HEK293 (cell line): ENCODE measurements around the gene EPDR1.

ENCODE experiments used
- CTCF ChIA-PET: fragments of 350-600 bp; formaldehyde crosslinking; extraction: SDS; loops from one replicate; lab custom pipeline; 2021; ENCODE audit warnings: antibody characterized with exemption; lab: Yijun Ruan, JAX
- POLR2A ChIA-PET: fragments of 300-600 bp; formaldehyde crosslinking; extraction: SDS; loops from one replicate; lab custom pipeline; 2020; ENCODE audit warnings: antibody characterized with exemption, inconsistent platforms; lab: Yijun Ruan, JAX
- H3K27ac ChIP-seq: fragments of 200-500 bp; sonication (Bioruptor generic); 2 replicates; pipeline ENCODE4 v1.5.1; 2014; ENCODE audit warnings: low read depth, low read length, control low read depth, inconsistent platforms; ENCODE audit errors: extremely low read depth
- H3K36me3 ChIP-seq, 2 experiments: fragments of 200-500 bp in 1 of 2; sonication (Bioruptor generic) in 1 of 2; 1 replicate in 1 of 2; 2 replicates in 1 of 2; pipeline ENCODE4 v1.5.1; 2014 to 2017; ENCODE audit warnings: inconsistent platforms in 2 of 2, low read length in 2 of 2; ENCODE audit not compliant: control insufficient read depth in 2 of 2, insufficient read depth in 1 of 2
- H3K4me1 ChIP-seq: fragments of 200-500 bp; sonication (Bioruptor generic); 2 replicates; pipeline ENCODE4 v1.5.1; 2014; ENCODE audit warnings: mild to moderate bottlenecking, low read length, inconsistent platforms; ENCODE audit not compliant: control insufficient read depth, insufficient read depth
- H3K4me3 ChIP-seq: 2 replicates; pipeline ENCODE4 v1.5.1; 2011; ENCODE audit warnings: low read depth, mild to moderate bottlenecking, control low read depth, low read length, moderate library complexity
- H3K9me3 ChIP-seq: fragments of 200-500 bp; sonication (Bioruptor generic); 2 replicates; pipeline ENCODE4 v1.5.1; 2014; ENCODE audit warnings: low read depth, low read length, inconsistent platforms; ENCODE audit not compliant: control insufficient read depth, insufficient read depth
- BCL6B ChIP-seq: fragments of 450-650 bp; formaldehyde crosslinking; IDR thresholded peaks from 2 replicates; pipeline ENCODE4 v1.5.1; 2017; ENCODE audit warnings: missing biosample characterization, missing genetic modification characterization
- PBX3 ChIP-seq: sonication (generic); formaldehyde crosslinking; IDR thresholded peaks from 2 replicates; pipeline ENCODE4 v1.8.1; 2022; ENCODE audit warnings: mild to moderate bottlenecking, moderate library complexity, missing genetic modification reagents
- SP7 ChIP-seq: fragments of 450-650 bp; formaldehyde crosslinking; IDR thresholded peaks from 2 replicates; pipeline ENCODE4 v1.5.1; 2016; ENCODE audit warnings: missing biosample characterization, missing genetic modification characterization
- TRIM28 ChIP-seq: IDR thresholded peaks from 2 replicates; pipeline ENCODE4 v1.6.1; 2011; ENCODE audit warnings: low read length, control low read depth, borderline replicate concordance
- ZBTB20 ChIP-seq: fragments of 450-650 bp; formaldehyde crosslinking; IDR thresholded peaks from 2 replicates; pipeline ENCODE4 v1.5.1; 2016; ENCODE audit warnings: missing biosample characterization, missing genetic modification characterization
- ZBTB49 ChIP-seq: fragments of 450-650 bp; formaldehyde crosslinking; IDR thresholded peaks from 2 replicates; pipeline ENCODE4 v1.5.1; 2016; ENCODE audit warnings: missing biosample characterization, missing genetic modification characterization, low read depth
- ZNF10 ChIP-seq: fragments of 450-650 bp; formaldehyde crosslinking; IDR thresholded peaks from 2 replicates; pipeline ENCODE4 v1.5.1; 2017; ENCODE audit warnings: missing biosample characterization, missing genetic modification characterization
- ZNF18 ChIP-seq: fragments of 450-650 bp; formaldehyde crosslinking; IDR thresholded peaks from 2 replicates; pipeline ENCODE4 v1.5.1; 2016; ENCODE audit warnings: missing biosample characterization, missing genetic modification characterization
- ZNF311 ChIP-seq: fragments of 450-650 bp; formaldehyde crosslinking; IDR thresholded peaks from 2 replicates; pipeline ENCODE4 v1.5.1; 2017; ENCODE audit warnings: missing biosample characterization, missing genetic modification characterization, borderline replicate concordance
- ZNF366 ChIP-seq: fragments of 450-650 bp; formaldehyde crosslinking; conservative IDR thresholded peaks from 2 replicates; pipeline ENCODE4 v1.5.1; 2016; ENCODE audit warnings: missing biosample characterization, missing genetic modification characterization
- ZNF404 ChIP-seq: fragments of 450-650 bp; formaldehyde crosslinking; IDR thresholded peaks from 2 replicates; pipeline ENCODE4 v1.5.1; 2017; ENCODE audit warnings: missing biosample characterization, missing genetic modification characterization
- ZNF449 ChIP-seq: fragments of 450-650 bp; formaldehyde crosslinking; IDR thresholded peaks from 2 replicates; pipeline ENCODE4 v1.5.1; 2017; ENCODE audit warnings: missing biosample characterization, mild to moderate bottlenecking, missing genetic modification characterization, moderate library complexity
- ZNF548 ChIP-seq: fragments of 450-650 bp; formaldehyde crosslinking; IDR thresholded peaks from 2 replicates; pipeline ENCODE4 v1.5.1; 2016; ENCODE audit warnings: missing biosample characterization, missing genetic modification characterization
- ZNF621 ChIP-seq: fragments of 450-650 bp; formaldehyde crosslinking; IDR thresholded peaks from 2 replicates; pipeline ENCODE4 v1.5.1; 2017; ENCODE audit warnings: missing biosample characterization, missing genetic modification characterization

EPDR1 gene

GRCh38 chr7:37927773-37928444, 7.5 kb downstream of the EPDR1 start (continued):
- TF ChIP-seq PBX3 (CRISPR knock-in tag), result no peak
- no peak for TF ChIP-seq ZNF10 (tag by site-specific recombination)
- TF ChIP-seq, all 188 proteins: peak for 0

GRCh38 chr7:37928878-37929277, 8.4 kb downstream of the EPDR1 start:
- ChIA-PET CTCF (interaction anchor here (0.7 to 1.7 kb wide), 4 partner anchors 11 to 388 kb away, joined by 3 to 10 read pairs (median 4); partner anchors contain the start of gene SFRP4), POLR2A (no interaction called here)
- no peaks in the 10 kb centered on the region for H3K9me3 ChIP-seq
- no peaks in the 10 kb centered on the region for H3K4me1 ChIP-seq
- no peak overlapping the region for H3K27ac ChIP-seq
- no peak for TF ChIP-seq ZNF449 (tag by site-specific recombination)
- no peak for TF ChIP-seq ZNF548
- TF ChIP-seq ZNF621, result no peak
- no peak for TF ChIP-seq ZBTB20
- no peak for TF ChIP-seq ZNF18
- no peak for TF ChIP-seq BCL6B
- no peak for TF ChIP-seq ZNF366 (tag by site-specific recombination)
- TF ChIP-seq ZNF404 (tag by site-specific recombination), result no peak
- TF ChIP-seq SP7 (tag by site-specific recombination), result no peak
- TF ChIP-seq TRIM28, result no peak
- H3K4me3 ChIP-seq, result no peak overlapping the region
- no peaks in the 10 kb centered on the region; a peak in 1 of 3 replicates for H3K36me3 ChIP-seq

- ChIA-PET CTCF (interaction anchor here (0.6 to 0.8 kb wide), 5 partner anchors 11 to 1173 kb away, joined by 3 to 5 read pairs (median 3); no protein-coding TSS in a partner anchor), POLR2A (no interaction called here)
- H3K4me3 ChIP-seq, result no peak overlapping the region
- TF ChIP-seq ZBTB49 (no peak), ZNF311 (tag by site-specific recombination) (no peak)
- no peaks in the 10 kb centered on the region for H3K4me1 ChIP-seq
- no peaks in the 10 kb centered on the region; a peak in 1 of 3 replicates for H3K36me3 ChIP-seq
- H3K27ac ChIP-seq, result no peak overlapping the region
- no peaks in the 10 kb centered on the region for H3K9me3 ChIP-seq
These were observed 9.9 kb downstream of the EPDR1 start for GRCh38 chr7:37930226-37930948.
